ENCODE results near the gene UBXN4. TPM values are rescaled to one million over a fixed set of nuclear protein-coding genes. Genes with fewer than 3 reads are reported as not detected.

UBXN4 gene, protein sequence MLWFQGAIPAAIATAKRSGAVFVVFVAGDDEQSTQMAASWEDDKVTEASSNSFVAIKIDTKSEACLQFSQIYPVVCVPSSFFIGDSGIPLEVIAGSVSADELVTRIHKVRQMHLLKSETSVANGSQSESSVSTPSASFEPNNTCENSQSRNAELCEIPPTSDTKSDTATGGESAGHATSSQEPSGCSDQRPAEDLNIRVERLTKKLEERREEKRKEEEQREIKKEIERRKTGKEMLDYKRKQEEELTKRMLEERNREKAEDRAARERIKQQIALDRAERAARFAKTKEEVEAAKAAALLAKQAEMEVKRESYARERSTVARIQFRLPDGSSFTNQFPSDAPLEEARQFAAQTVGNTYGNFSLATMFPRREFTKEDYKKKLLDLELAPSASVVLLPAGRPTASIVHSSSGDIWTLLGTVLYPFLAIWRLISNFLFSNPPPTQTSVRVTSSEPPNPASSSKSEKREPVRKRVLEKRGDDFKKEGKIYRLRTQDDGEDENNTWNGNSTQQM
- 63.0 and 67.2 TPM in 2 replicates for total RNA-seq

DNA sequence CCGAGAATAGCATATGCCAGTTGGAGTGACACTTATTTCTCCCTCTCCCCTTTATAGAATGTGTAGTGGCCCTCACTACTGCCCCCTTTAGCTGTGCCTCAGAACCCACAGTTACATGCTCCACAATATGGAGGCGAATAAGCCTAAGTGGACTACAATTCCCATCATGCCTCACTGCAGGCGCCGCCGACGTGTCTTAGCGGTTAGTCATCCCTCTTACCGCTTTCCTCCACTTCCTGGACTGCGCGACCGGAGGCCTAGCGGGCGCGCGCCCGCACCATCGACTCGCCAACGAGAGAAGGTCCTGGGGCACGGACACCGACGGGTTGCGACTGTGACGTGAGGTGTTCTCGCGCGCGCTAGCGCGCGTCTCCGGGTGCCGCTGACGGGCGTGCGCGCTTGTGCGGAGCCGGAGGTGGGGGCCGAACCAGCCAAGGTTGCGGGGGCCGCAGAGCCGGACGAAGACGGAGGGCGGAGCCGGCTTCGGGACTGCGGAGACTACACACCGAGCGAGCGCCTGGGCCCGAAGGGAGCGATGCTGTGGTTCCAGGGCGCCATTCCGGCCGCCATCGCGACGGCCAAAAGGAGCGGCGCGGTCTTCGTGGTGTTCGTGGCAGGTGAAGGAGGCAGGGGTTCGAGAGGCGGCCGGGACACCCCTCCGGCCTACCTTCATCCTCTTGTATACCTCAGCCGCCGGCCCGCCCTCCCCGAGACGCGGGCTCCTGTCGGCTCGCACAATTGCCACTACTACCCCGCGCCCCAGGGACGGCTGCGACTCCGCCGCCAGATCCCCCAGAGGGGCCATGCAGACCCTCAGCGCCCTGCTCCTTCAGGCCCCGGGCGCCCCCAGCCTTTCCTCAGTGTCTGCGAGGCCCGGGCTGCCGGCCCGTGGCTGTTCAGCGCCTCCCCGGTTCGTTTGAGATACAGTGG is at the start of gene UBXN4:
UBXN4 (plus strand) TSS at position 461 of the 930 bp plus-strand sequence; CDS start at position 536, 75 bp downstream.

Other genes with a start within 250 kb of the UBXN4 start
- gene ZRANB3, start 210.6 kb upstream of the UBXN4 start, total RNA-seq, result 7.1 and 7.6 TPM in 2 replicates
- gene R3HDM1, start 210.4 kb upstream of the UBXN4 start, total RNA-seq, result 3.8 and 4.3 TPM in 2 replicates
- gene LCT, start 95.3 kb downstream of the UBXN4 start, total RNA-seq, result not detected in 2 replicates
- gene MCM6, start 134.6 kb downstream of the UBXN4 start, total RNA-seq, result 7.1 and 8.2 TPM in 2 replicates
- gene DARS1, start 243.8 kb downstream of the UBXN4 start, total RNA-seq, result 75.5 and 118 TPM in 2 replicates